Endodermal cell (in vitro differentiated cells): ENCODE measurements around the gene ENAH. TPM values are rescaled to one million over a fixed set of nuclear protein-coding genes. Genes with fewer than 3 reads are reported as not detected.

Experiments used
- DNase-seq: peaks from one replicate; pipeline ENCODE4 v3.0.0-alpha.2; 2017
- H3K27ac ChIP-seq: 2 replicates; pipeline ENCODE4 v1.5.1; 2013; ENCODE audit warnings: mild to moderate bottlenecking, low read depth, low read length, moderate library complexity
- H3K27me3 ChIP-seq: 2 replicates; pipeline ENCODE4 v1.6.1; 2013; ENCODE audit warnings: mild to moderate bottlenecking, low read length, moderate library complexity; ENCODE audit not compliant: insufficient read depth, control insufficient read depth, poor library complexity, severe bottlenecking
- H3K36me3 ChIP-seq: 2 replicates; pipeline ENCODE4 v1.7.0; 2013; ENCODE audit warnings: mild to moderate bottlenecking, low read length, moderate library complexity; ENCODE audit not compliant: control insufficient read depth, insufficient read depth
- H3K4me1 ChIP-seq: one replicate; pipeline ENCODE4 v1.7.0; 2013; ENCODE audit warnings: low read length; ENCODE audit not compliant: control insufficient read depth, insufficient read depth
- H3K4me3 ChIP-seq: 2 replicates; pipeline ENCODE4 v1.5.1; 2013; ENCODE audit warnings: mild to moderate bottlenecking, low read length, moderate library complexity
- H3K9ac ChIP-seq: 2 replicates; pipeline ENCODE4 v1.6.1; 2013; ENCODE audit warnings: mild to moderate bottlenecking, low read length, moderate library complexity; ENCODE audit not compliant: poor library complexity, severe bottlenecking; ENCODE audit errors: extremely low read depth
- H3K9me3 ChIP-seq: 2 replicates; pipeline ENCODE4 v1.6.1; 2013; ENCODE audit warnings: mild to moderate bottlenecking, low read length, moderate library complexity; ENCODE audit not compliant: control insufficient read depth
- H3K27ac Mint-ChIP-seq: 2 replicates; pipeline ENCODE4 v1.8.0; 2020; ENCODE audit warnings: mixed read lengths
- H3K27me3 Mint-ChIP-seq: 2 replicates; pipeline ENCODE4 v1.8.0; 2021; ENCODE audit warnings: mild to moderate bottlenecking, mixed read lengths; ENCODE audit not compliant: insufficient read depth
- H3K36me3 Mint-ChIP-seq: 2 replicates; pipeline ENCODE4 v1.8.0; 2020; ENCODE audit warnings: low read depth, mixed read lengths
- H3K4me1 Mint-ChIP-seq: 2 replicates; pipeline ENCODE4 v1.8.0; 2020; ENCODE audit warnings: mixed read lengths
- H3K4me3 Mint-ChIP-seq: 2 replicates; pipeline ENCODE4 v1.8.0; 2020; ENCODE audit warnings: mild to moderate bottlenecking, moderate library complexity, mixed read lengths
- H3K9me3 Mint-ChIP-seq: 2 replicates; pipeline ENCODE4 v1.8.0; 2020; ENCODE audit warnings: mild to moderate bottlenecking, mixed read lengths
- WGBS, 2 experiments: methylation state at CpG; one replicate each; pipeline versions ENCODE4 v1.1.5 to v1.1.7; 2013; ENCODE audit warnings: missing lambda C conversion rate in 2 of 2, mixed read lengths in 1 of 2; ENCODE audit not compliant: insufficient coverage in 1 of 2, insufficient read length in 1 of 2; 5-methylcytosine and 5-hydroxymethylcytosine counted together
- total RNA-seq, 2 donors: library from RNA; stranded (reverse); fragmentation: NEBNext Ultra II Directional in 1 of 2; extraction: Animal tissue kit (Norgen Biotek cat#: 25700) in 1 of 2; gene quantifications; 2 replicates in 1 of 2; 3 replicates in 1 of 2; pipeline ENCODE4 v1.2.1, GENCODE V29; 2021
- TF ChIP-seq, protein P1 (sequence below): fragments of 200-600 bp; sonication (generic); conservative IDR thresholded peaks from 2 replicates; pipeline ENCODE4 v1.5.0; 2021; ENCODE audit warnings: antibody characterized with exemption, mild to moderate bottlenecking

Gene ENAH
- total RNA-seq, 2 donors from 2014 or later, result 263 to 267 TPM

DNA sequence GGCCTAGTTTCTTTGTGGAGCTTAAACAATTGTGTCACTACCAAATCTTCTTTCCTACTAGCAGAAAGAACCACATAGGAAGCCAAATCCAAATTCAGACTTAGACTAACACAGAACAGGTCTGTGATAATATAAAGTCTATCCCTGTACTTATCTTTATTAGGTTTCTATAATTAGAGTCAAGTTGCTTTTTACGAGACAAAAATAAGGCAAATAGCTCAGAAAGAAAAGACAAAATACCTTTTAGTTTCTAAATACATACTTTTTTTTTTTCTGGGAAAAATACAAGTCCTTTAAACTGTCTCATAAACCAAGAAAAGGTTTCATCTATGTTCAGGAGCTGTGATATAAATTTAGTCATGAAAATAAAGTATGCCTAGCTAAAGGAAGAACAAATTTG lies 146.2 kb downstream of the ENAH start:
- peaks cover 43% of the 10 kb centered on the region for H3K36me3 Mint-ChIP-seq
- Histone ChIP-seq H3K4me3 (no peak overlapping the region), H3K36me3 (peaks cover 81% of the 10 kb centered on the region), H3K27ac (no peak overlapping the region), H3K4me1 (peaks cover 11% of the 10 kb centered on the region), H3K9ac (no peak overlapping the region), H3K27me3 (no peaks in the 10 kb centered on the region), H3K9me3 (no peaks in the 10 kb centered on the region)
- TF ChIP-seq, protein P1, sequence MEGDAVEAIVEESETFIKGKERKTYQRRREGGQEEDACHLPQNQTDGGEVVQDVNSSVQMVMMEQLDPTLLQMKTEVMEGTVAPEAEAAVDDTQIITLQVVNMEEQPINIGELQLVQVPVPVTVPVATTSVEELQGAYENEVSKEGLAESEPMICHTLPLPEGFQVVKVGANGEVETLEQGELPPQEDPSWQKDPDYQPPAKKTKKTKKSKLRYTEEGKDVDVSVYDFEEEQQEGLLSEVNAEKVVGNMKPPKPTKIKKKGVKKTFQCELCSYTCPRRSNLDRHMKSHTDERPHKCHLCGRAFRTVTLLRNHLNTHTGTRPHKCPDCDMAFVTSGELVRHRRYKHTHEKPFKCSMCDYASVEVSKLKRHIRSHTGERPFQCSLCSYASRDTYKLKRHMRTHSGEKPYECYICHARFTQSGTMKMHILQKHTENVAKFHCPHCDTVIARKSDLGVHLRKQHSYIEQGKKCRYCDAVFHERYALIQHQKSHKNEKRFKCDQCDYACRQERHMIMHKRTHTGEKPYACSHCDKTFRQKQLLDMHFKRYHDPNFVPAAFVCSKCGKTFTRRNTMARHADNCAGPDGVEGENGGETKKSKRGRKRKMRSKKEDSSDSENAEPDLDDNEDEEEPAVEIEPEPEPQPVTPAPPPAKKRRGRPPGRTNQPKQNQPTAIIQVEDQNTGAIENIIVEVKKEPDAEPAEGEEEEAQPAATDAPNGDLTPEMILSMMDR, result no peak
- H3K27ac Mint-ChIP-seq, result peak overlapping the region; percentile 17
- no peak overlapping the region for H3K4me3 Mint-ChIP-seq
- no peak for DNase-seq
- no peaks in the 10 kb centered on the region for H3K27me3 Mint-ChIP-seq
- H3K4me1 Mint-ChIP-seq, result peaks cover 18% of the 10 kb centered on the region
- WGBS, 2 experiments, result 100% methylated on average over 1 of the region's 1 CpG; no CpG with 5 or more reads in 1 of the 2 experiments
- H3K9me3 Mint-ChIP-seq, result no peaks in the 10 kb centered on the region

DNA sequence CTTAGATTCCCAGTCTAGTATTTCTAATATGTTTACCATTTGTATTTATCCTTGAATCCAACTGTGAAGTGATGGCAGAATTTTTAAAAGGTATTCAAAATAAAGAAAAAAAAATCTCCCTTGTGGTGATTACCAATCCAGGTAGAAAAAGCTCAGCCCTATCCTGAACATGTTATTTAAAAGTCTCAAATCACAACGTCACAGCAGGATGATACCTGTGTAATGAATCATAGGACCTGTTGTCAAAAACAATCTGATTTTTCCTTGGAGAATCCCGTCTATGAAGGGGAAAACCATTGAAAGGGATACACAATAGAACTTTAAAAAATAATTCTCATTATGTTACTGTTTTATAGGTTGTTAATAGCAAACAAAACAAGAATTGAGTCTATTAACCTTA lies 148.1 kb downstream of the ENAH start:
- WGBS, 2 experiments, result 92 to 100% methylated on average over 1 to 2 of the region's 2 CpGs
- Histone ChIP-seq H3K27ac (no peak overlapping the region), H3K9me3 (no peaks in the 10 kb centered on the region), H3K36me3 (peaks cover 85% of the 10 kb centered on the region), H3K4me3 (no peak overlapping the region), H3K27me3 (no peaks in the 10 kb centered on the region), H3K9ac (no peak overlapping the region), H3K4me1 (peaks cover 9% of the 10 kb centered on the region)
- H3K9me3 Mint-ChIP-seq, result no peaks in the 10 kb centered on the region
- H3K36me3 Mint-ChIP-seq, result peaks cover 49% of the 10 kb centered on the region
- no peaks in the 10 kb centered on the region for H3K27me3 Mint-ChIP-seq
- H3K4me3 Mint-ChIP-seq, result no peak overlapping the region
- no peak overlapping the region for H3K27ac Mint-ChIP-seq
- TF ChIP-seq, protein P1, result no peak
- no peak for DNase-seq
- H3K4me1 Mint-ChIP-seq, result peaks cover 19% of the 10 kb centered on the region

DNA sequence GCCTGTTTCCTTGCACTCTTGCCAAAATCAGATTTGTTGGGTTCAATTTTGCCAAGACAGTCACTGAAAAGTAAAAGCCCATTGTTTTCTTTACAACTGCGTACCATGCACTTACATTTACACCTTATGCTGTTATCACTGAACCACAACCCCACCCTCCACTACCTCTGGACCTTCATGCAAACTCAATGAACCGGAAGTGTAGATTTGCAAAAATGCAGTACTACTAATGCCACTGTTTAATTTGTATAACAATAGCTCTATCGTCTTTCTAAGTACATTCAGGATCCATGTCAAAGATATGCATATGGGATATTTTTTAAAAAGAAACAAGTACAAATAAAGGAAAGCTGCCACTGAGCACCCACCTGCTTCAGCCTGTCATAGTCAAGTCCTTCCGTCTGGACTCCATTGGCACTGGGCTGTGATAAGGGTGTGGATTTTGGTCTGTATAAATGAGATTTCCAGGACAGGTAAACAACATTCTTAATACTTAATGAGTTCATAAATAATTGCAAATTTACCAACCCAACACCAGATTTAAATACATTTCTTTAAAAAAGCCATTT lies 152.2 kb downstream of the ENAH start:
- Mint-ChIP-seq H3K4me1 (peaks cover 6% of the 10 kb centered on the region), H3K27ac (peak overlapping the region; percentile 44), H3K36me3 (peaks cover 53% of the 10 kb centered on the region), H3K9me3 (no peaks in the 10 kb centered on the region), H3K27me3 (no peaks in the 10 kb centered on the region), H3K4me3 (no peak overlapping the region)
- Histone ChIP-seq H3K4me3 (no peak overlapping the region), H3K9me3 (no peaks in the 10 kb centered on the region), H3K27me3 (no peaks in the 10 kb centered on the region), H3K27ac (peak overlapping the region; percentile 32), H3K9ac (no peak overlapping the region), H3K36me3 (peaks cover 90% of the 10 kb centered on the region), H3K4me1 (no peaks in the 10 kb centered on the region)
- TF ChIP-seq, protein P1, result no peak
- 95 to 100% methylated on average over 2 to 4 of the region's 4 CpGs for WGBS, 2 experiments
- no peak for DNase-seq
